ENCODE measurements around the gene EDA.

EDA gene

GRCh38 chrX:69724307-69724706, 108.4 kb downstream of the EDA start:
- no peak for TF ChIP-seq CTCF (IDR thresholded peaks at IDR 0.05; ENCODE audit: low read depth, low read length)
- no peak for DNase-seq (ENCODE audit: low read depth)
- no peak overlapping the region for H3K4me3 ChIP-seq (ENCODE audit: low read depth, low read length)

GRCh38 chrX:69740317-69740716, 124.4 kb downstream of the EDA start:
- no peak overlapping the region for H3K4me3 ChIP-seq (ENCODE audit: low read depth, low read length)
- DNase-seq (ENCODE audit: low read depth), result no peak
- no peak for TF ChIP-seq MAX (IDR thresholded peaks at IDR 0.05; ENCODE audit: low read depth, low read length)

GRCh38 chrX:69741721-69742120, 125.8 kb downstream of the EDA start:
- no peak for DNase-seq (ENCODE audit: low read depth)
- H3K4me3 ChIP-seq (ENCODE audit: low read depth, low read length), result no peak overlapping the region
- TF ChIP-seq MYC (IDR thresholded peaks at IDR 0.05; ENCODE audit: low read depth, low read length), result no peak
- TF ChIP-seq MAX (IDR thresholded peaks at IDR 0.05; ENCODE audit: low read depth, low read length), result no peak
- no peak for TF ChIP-seq POLR2A (IDR thresholded peaks at IDR 0.05; ENCODE audit: extremely low read depth, insufficient read length)
- no peak for TF ChIP-seq CTCF (IDR thresholded peaks at IDR 0.05; ENCODE audit: low read depth, low read length)

- DNase-seq (ENCODE audit: low read depth), result no peak
- no peak overlapping the region for H3K4me3 ChIP-seq (ENCODE audit: low read depth, low read length)
- TF ChIP-seq CTCF (IDR thresholded peaks at IDR 0.05; ENCODE audit: low read depth, low read length) (no peak), MYC (IDR thresholded peaks at IDR 0.05; ENCODE audit: low read depth, low read length) (no peak), MAX (IDR thresholded peaks at IDR 0.05; ENCODE audit: low read depth, low read length) (no peak), POLR2A (IDR thresholded peaks at IDR 0.05; ENCODE audit: extremely low read depth, insufficient read length) (no peak)
Observed at GRCh38 chrX:69746051-69746450, 130.1 kb downstream of the EDA start.

- DNase-seq (ENCODE audit: low read depth), result no peak
- no peak for TF ChIP-seq CTCF (IDR thresholded peaks at IDR 0.05; ENCODE audit: low read depth, low read length)
- H3K4me3 ChIP-seq (ENCODE audit: low read depth, low read length), result no peak overlapping the region
Observed at GRCh38 chrX:69748055-69748454, 132.1 kb downstream of the EDA start.

GRCh38 chrX:69759921-69760625, 144.2 kb downstream of the EDA start:
- no peak overlapping the region for H3K4me3 ChIP-seq (ENCODE audit: low read depth, low read length)
- no peak for TF ChIP-seq CTCF (IDR thresholded peaks at IDR 0.05; ENCODE audit: low read depth, low read length)
- no peak for TF ChIP-seq MAX (IDR thresholded peaks at IDR 0.05; ENCODE audit: low read depth, low read length)
- TF ChIP-seq POLR2A (IDR thresholded peaks at IDR 0.05; ENCODE audit: extremely low read depth, insufficient read length), result no peak
- TF ChIP-seq MYC (IDR thresholded peaks at IDR 0.05; ENCODE audit: low read depth, low read length), result no peak
- DNase-seq (ENCODE audit: low read depth), result no peak

Measured in NB4 (cell line).